Suprapubic skin (tissue), 4 donors: ENCODE data around the gene MRPS21. TPM values are rescaled to one million over a fixed set of nuclear protein-coding genes. Genes with fewer than 3 reads are reported as not detected.
"Not testable (repeated sequence)": the region's sequence is repeated elsewhere in the genome, so short reads cannot be mapped to it uniquely, and the experiment has no call there.

Source experiments
- DNase-seq, 2 donors: peaks; one replicate each; pipeline ENCODE4 v3.0.0-alpha.2; 2019; ENCODE audit warnings: low spot score in 2 of 2
- H3K27ac ChIP-seq: fragments of 200-600 bp; sonication (generic); one replicate; pipeline ENCODE4 v1.5.1; 2019
- H3K27me3 ChIP-seq: fragments of 200-600 bp; sonication (generic); one replicate; pipeline ENCODE4 v1.5.1; 2019
- H3K36me3 ChIP-seq: fragments of 200-600 bp; sonication (generic); one replicate; pipeline ENCODE4 v1.5.1; 2019
- H3K4me1 ChIP-seq: fragments of 200-600 bp; sonication (generic); one replicate; pipeline ENCODE4 v1.5.1; 2019
- H3K4me3 ChIP-seq: fragments of 200-600 bp; sonication (generic); one replicate; pipeline ENCODE4 v1.5.1; 2019; ENCODE audit warnings: mild to moderate bottlenecking
- H3K9me3 ChIP-seq: fragments of 200-600 bp; sonication (generic); one replicate; pipeline ENCODE4 v1.5.1; 2019
- EP300 ChIP-seq: sonication (generic); formaldehyde crosslinking; IDR thresholded peaks from one replicate; pipeline ENCODE4 v1.6.1; 2017; ENCODE audit warnings: antibody characterized with exemption
- POLR2A ChIP-seq, 2 donors: fragments of 450-650 bp; IDR thresholded peaks; one replicate each; pipeline ENCODE4 v1.6.1; 2017; ENCODE audit warnings: antibody characterized with exemption in 2 of 2, mild to moderate bottlenecking in 2 of 2, moderate library complexity in 2 of 2
- POLR2AphosphoS5 ChIP-seq, 3 donors: sonication (generic); formaldehyde crosslinking; IDR thresholded peaks; one replicate each; pipeline ENCODE4 v1.6.1; 2017; ENCODE audit warnings: antibody characterized with exemption in 3 of 3
- WGBS: methylation state at CpG from one replicate; pipeline ENCODE4 v1.1.5; 2018; 5-methylcytosine and 5-hydroxymethylcytosine counted together
- total RNA-seq, 4 donors: library from RNA; depleted of rRNA; stranded (reverse); fragments of >200 nt; gene quantifications; one replicate each; pipeline ENCODE4 v1.1.0, GENCODE V29; 2016
- TF ChIP-seq, protein P1 (sequence below), 2 donors: fragments of 200-600 bp in 1 of 2; fragments of 450-650 bp in 1 of 2; sonication (generic) in 1 of 2; IDR thresholded peaks; one replicate each; pipeline ENCODE4 v1.5.1; 2016 to 2019; ENCODE audit warnings: antibody characterized with exemption in 2 of 2, mild to moderate bottlenecking in 1 of 2, moderate library complexity in 1 of 2

The MRPS21 gene
- total RNA-seq, 4 donors from 2014 or later = 30.6 to 44.1 (median 38.2) TPM

DNA sequence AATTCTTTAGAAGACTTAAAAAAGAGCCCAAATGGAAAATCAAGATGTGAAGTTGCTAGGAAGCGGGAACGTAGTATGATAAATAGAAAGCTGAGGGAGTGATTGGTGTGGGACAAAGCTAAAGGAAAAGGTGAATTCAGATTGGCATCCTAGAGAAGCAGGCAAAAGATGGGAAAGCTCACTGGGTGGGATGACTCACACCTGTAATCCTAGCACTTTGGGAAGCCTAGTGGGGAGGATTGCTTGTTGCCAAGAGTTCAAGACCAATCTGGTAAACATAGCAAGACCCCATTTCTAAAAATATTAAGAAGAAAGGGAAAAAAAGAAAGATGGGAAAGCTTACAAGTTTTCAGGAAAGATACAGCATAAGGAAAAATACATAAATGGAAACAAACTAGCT is 1.8 kb downstream of the MRPS21 start:
- H3K36me3 ChIP-seq = peaks cover 40% of the 10 kb centered on the region
- H3K27me3 ChIP-seq = no peaks in the 10 kb centered on the region
- TF ChIP-seq EP300 (no peak), POLR2AphosphoS5 (IDR thresholded peaks at IDR 0.05) (no peak), POLR2A (IDR thresholded peaks at IDR 0.05) (no peak)
- TF ChIP-seq, protein P1, sequence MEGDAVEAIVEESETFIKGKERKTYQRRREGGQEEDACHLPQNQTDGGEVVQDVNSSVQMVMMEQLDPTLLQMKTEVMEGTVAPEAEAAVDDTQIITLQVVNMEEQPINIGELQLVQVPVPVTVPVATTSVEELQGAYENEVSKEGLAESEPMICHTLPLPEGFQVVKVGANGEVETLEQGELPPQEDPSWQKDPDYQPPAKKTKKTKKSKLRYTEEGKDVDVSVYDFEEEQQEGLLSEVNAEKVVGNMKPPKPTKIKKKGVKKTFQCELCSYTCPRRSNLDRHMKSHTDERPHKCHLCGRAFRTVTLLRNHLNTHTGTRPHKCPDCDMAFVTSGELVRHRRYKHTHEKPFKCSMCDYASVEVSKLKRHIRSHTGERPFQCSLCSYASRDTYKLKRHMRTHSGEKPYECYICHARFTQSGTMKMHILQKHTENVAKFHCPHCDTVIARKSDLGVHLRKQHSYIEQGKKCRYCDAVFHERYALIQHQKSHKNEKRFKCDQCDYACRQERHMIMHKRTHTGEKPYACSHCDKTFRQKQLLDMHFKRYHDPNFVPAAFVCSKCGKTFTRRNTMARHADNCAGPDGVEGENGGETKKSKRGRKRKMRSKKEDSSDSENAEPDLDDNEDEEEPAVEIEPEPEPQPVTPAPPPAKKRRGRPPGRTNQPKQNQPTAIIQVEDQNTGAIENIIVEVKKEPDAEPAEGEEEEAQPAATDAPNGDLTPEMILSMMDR (IDR thresholded peaks at IDR 0.05) = no peak
- no peak for DNase-seq
- no peak overlapping the region for H3K4me3 ChIP-seq
- no peak overlapping the region for H3K27ac ChIP-seq
- H3K4me1 ChIP-seq = peaks cover 17% of the 10 kb centered on the region
- H3K9me3 ChIP-seq = no peaks in the 10 kb centered on the region
- 98% methylated on average over 2 of the region's 2 CpGs for WGBS

DNA sequence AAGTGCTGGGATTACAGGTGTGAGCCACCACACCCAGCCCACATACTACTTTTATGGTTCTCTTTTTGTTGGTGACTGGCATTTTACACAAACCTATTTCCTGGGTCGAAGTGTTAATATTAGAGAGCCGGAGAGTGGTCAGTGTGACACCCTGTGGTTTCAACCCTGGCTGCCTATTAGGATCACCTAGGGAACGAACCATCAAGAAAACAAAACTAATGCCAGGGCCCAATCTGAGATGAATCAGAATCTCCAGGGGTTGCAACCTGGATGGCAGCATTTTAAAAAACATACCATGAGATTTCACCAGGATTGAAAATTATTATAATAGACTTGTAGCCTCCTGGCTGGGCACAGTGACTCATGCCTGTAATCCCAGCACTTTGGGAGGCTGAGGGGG is 6.1 kb downstream of the MRPS21 start:
- H3K27ac ChIP-seq = no peak overlapping the region
- WGBS = 95% methylated on average over 3 of the region's 3 CpGs
- no peak for DNase-seq
- H3K4me3 ChIP-seq = no peak overlapping the region
- peaks cover 78% of the 10 kb centered on the region for H3K36me3 ChIP-seq
- no peaks in the 10 kb centered on the region for H3K9me3 ChIP-seq
- H3K4me1 ChIP-seq = peaks cover 3% of the 10 kb centered on the region
- TF ChIP-seq EP300 = no peak
- no peaks in the 10 kb centered on the region for H3K27me3 ChIP-seq

DNA sequence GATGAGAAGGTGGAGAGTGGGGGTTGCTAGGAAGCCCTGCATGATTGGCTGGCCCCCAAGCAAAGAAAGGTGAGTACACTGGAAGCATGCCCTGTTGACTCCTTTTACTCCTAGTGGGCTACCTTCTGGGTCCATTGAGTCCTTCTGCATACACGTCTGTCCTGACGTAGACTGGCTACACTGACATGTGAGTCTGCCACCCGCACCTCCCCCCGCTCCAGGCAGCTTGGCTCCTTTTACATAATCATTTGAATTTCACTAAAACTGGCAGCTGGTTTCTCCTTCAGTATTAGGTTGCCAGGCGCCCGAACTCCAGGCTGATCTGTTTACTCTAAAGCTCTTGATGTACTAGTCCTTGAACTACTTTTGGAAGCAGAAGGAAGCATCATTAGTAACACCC is 8.7 kb downstream of the MRPS21 start:
- Histone ChIP-seq H3K36me3 (peaks cover 82% of the 10 kb centered on the region), H3K9me3 (no peaks in the 10 kb centered on the region), H3K4me3 (no peak overlapping the region), H3K27me3 (no peaks in the 10 kb centered on the region), H3K27ac (no peak overlapping the region), H3K4me1 (no peaks in the 10 kb centered on the region)
- no peak for DNase-seq
- 92% methylated on average over 6 of the region's 6 CpGs for WGBS
- TF ChIP-seq, protein P1 (IDR thresholded peaks at IDR 0.05) = no peak
- TF ChIP-seq EP300 = no peak
- no peak for TF ChIP-seq POLR2A (IDR thresholded peaks at IDR 0.05)
- TF ChIP-seq POLR2AphosphoS5 (IDR thresholded peaks at IDR 0.05) = no peak

DNA sequence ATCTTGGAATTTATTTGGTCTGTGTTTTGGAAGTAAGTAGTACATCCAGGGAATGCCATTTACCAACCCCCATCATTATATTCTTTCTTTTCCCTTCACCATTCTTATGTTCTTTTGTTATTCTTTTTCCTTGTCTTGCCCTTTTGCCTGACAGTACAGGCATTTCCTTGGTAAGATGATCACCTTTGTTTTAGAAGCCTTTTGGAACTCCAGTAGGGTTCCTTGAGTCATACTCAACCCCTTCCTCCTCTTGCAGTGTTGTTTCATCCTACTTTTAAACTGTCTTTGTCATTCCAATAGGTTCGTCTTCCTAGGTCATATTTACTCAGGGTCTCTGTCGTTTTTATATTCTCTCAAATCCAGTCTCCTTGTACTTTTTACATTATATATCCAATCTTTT is 9.2 kb downstream of the MRPS21 start:
- H3K36me3 ChIP-seq = peaks cover 82% of the 10 kb centered on the region
- TF ChIP-seq POLR2A (IDR thresholded peaks at IDR 0.05) (no peak), POLR2AphosphoS5 (IDR thresholded peaks at IDR 0.05) (no peak), EP300 (no peak)
- TF ChIP-seq, protein P1 (IDR thresholded peaks at IDR 0.05) = no peak
- H3K4me1 ChIP-seq = no peaks in the 10 kb centered on the region
- 84% methylated on average over 2 of the region's 2 CpGs for WGBS
- no peak for DNase-seq
- no peaks in the 10 kb centered on the region for H3K27me3 ChIP-seq
- H3K9me3 ChIP-seq = no peaks in the 10 kb centered on the region
- no peak overlapping the region for H3K4me3 ChIP-seq
- no peak overlapping the region for H3K27ac ChIP-seq

DNA sequence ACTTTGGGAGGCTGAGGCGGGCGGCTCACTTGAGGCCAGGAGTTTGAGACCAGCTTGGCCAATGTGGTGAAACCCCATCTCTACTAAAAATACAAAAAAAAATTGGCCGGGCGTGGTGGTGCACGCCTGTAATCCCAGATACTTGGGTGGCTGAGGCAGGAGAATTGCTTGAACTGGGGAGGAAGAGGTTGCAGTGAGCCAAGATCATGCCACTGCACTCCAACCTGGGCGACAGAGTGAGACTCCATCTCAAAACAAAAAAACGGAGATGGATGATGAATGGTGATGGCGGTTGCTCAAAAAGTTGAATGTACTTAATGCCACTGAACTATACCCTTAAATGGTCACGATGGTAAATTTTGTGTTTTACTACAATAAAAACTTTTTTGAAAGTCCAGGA is 14.9 kb downstream of the MRPS21 start:
- H3K36me3 ChIP-seq = peaks cover 32% of the 10 kb centered on the region
- H3K27ac ChIP-seq, H3K4me3 ChIP-seq, DNase-seq, H3K9me3 ChIP-seq, H3K27me3 ChIP-seq, H3K4me1 ChIP-seq: not testable (repeated sequence)
- WGBS = 90% methylated on average over 9 of the region's 9 CpGs

DNA sequence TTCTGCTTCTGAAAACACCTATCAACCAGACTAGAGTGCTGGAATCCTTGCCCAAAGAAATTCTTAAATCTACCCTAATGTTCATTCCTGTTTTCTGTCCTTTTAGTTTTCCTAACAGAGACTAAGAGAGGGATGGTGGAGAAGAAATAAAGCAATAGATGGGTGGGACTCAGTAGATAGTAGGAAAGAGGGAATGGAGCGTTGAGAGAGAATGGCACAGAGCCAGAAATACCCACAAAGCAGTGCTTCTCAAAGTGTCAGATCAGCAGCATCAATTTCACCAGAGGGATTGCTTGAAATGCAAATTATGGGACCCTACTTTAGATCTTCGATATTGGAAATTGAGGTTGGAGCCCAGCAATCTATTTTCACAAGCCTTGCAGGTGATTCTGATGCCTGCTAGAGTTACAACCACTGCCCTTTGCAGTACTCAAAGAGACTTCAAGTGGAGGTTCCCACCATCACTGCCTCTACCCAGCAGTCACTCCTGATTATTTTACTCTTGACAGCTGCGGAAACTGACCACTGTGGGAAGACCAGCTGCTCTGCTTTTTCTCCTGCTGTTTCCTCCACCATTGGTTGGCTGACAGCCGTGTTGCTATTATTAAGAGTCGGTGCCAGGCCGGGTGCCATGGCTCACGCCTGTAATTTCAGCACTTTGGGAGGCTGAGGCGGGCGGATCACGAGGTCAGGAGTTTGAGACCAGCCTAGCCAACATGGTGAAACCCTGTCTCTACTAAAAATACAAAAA is 16.3 kb downstream of the MRPS21 start:
- 76% methylated on average over 10 of the region's 10 CpGs for WGBS
- peaks cover 24% of the 10 kb centered on the region for H3K36me3 ChIP-seq
- TF ChIP-seq EP300 (no peak), POLR2AphosphoS5 (IDR thresholded peaks at IDR 0.05) (no peak), POLR2A (IDR thresholded peaks at IDR 0.05) (no peak)
- TF ChIP-seq, protein P1 (IDR thresholded peaks at IDR 0.05) = no peak
- no peaks in the 10 kb centered on the region for H3K4me1 ChIP-seq
- H3K4me3 ChIP-seq = no peak overlapping the region
- DNase-seq = no peak
- H3K9me3 ChIP-seq = no peaks in the 10 kb centered on the region
- no peaks in the 10 kb centered on the region for H3K27me3 ChIP-seq
- H3K27ac ChIP-seq = no peak overlapping the region
